Large intestine (tissue), 3 donors: ENCODE data around the gene WASL. TPM values are rescaled to one million over a fixed set of nuclear protein-coding genes. Genes with fewer than 3 reads are reported as not detected.

Experiments used
- DNase-seq, 2 donors: peaks; one replicate each; pipeline versions ENCODE4 v3.0.0 to v3.0.0-alpha.2; 2013
- H3K27ac ChIP-seq: one replicate; pipeline ENCODE4 v1.5.1; 2013; ENCODE audit warnings: low read length
- H3K27me3 ChIP-seq: 2 replicates; pipeline ENCODE4 v1.6.1; 2013; ENCODE audit warnings: low read length; ENCODE audit not compliant: control insufficient read depth, insufficient read depth
- H3K36me3 ChIP-seq: 2 replicates; pipeline ENCODE4 v1.6.1; 2013; ENCODE audit warnings: low read length; ENCODE audit not compliant: control insufficient read depth, insufficient read depth
- H3K4me1 ChIP-seq: one replicate; pipeline ENCODE4 v1.6.1; 2013; ENCODE audit warnings: low read length; ENCODE audit not compliant: control insufficient read depth, insufficient read depth
- H3K4me3 ChIP-seq: one replicate; pipeline ENCODE4 v1.5.1; 2013; ENCODE audit warnings: low read length
- H3K9me3 ChIP-seq: one replicate; pipeline ENCODE4 v1.6.1; 2013; ENCODE audit warnings: mild to moderate bottlenecking, low read depth, low read length, moderate library complexity; ENCODE audit not compliant: control insufficient read depth
- WGBS: methylation state at CpG from one replicate; pipeline ENCODE4 v1.1.5; 2013; ENCODE audit warnings: low lambda C conversion rate; ENCODE audit not compliant: insufficient coverage; 5-methylcytosine and 5-hydroxymethylcytosine counted together
- polyA plus RNA-seq: library from polyadenylated mRNA; unstranded; fragments of 120-200 nt; gene quantifications from one replicate; pipeline ENCODE4 v1.2.1, GENCODE V29; 2013

Gene WASL
- polyA plus RNA-seq, 1 donor = 60.7 TPM

- 100% methylated on average over 2 of the region's 6 CpGs for WGBS
- no peak for DNase-seq
Measured at GRCh38 chr7:123653162-123653561, 95.6 kb downstream of the WASL start.

GRCh38 chr7:123652406-123652805, 96.4 kb downstream of the WASL start:
- H3K27me3 ChIP-seq = no peaks in the 10 kb centered on the region
- H3K9me3 ChIP-seq = no peaks in the 10 kb centered on the region
- H3K4me3 ChIP-seq = no peak overlapping the region
- no peak for DNase-seq
- H3K27ac ChIP-seq = no peak overlapping the region
- H3K36me3 ChIP-seq = no peaks in the 10 kb centered on the region
- no peaks in the 10 kb centered on the region for H3K4me1 ChIP-seq
- 100% methylated on average over 1 of the region's 1 CpG for WGBS

More at GRCh38 chr7:123653162-123653561, 95.6 kb downstream of the WASL start:
- no peak overlapping the region for H3K27ac ChIP-seq
- H3K36me3 ChIP-seq = no peaks in the 10 kb centered on the region
- no peaks in the 10 kb centered on the region for H3K9me3 ChIP-seq
- H3K4me1 ChIP-seq = no peaks in the 10 kb centered on the region
- H3K27me3 ChIP-seq = no peaks in the 10 kb centered on the region
- no peak overlapping the region for H3K4me3 ChIP-seq

DNA sequence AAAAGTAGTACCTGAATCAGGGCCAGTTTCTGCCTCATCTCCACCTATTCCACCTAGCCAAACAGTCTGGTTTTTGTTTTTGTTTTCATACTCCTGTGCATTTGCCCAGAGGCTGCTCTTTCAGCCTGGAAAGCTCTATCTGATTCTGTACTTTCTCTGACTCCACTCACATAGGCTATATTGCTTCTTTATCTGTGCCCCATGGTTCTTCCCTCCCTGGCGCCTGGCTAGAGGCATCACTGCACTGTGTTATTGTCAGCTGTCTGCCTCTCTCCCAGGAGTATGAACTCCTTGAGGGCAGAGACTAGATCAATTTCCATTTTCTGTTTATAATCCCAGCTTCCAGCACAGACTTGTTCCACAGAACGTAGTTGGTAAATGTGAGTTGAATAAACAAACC, 98.2 kb downstream of the WASL start:
- 56% methylated on average over 1 of the region's 2 CpGs for WGBS
- no peaks in the 10 kb centered on the region for H3K4me1 ChIP-seq

GRCh38 chr7:123649964-123650363, 98.8 kb downstream of the WASL start:
- WGBS = 100% methylated on average over 1 of the region's 2 CpGs
- Histone ChIP-seq H3K4me3 (no peak overlapping the region), H3K36me3 (no peaks in the 10 kb centered on the region), H3K9me3 (no peaks in the 10 kb centered on the region), H3K27me3 (no peaks in the 10 kb centered on the region), H3K4me1 (no peaks in the 10 kb centered on the region), H3K27ac (no peak overlapping the region)
- DNase-seq = no peak

More for the DNA sequence above, 98.2 kb downstream of the WASL start:
- DNase-seq = no peak
- Histone ChIP-seq H3K27ac (no peak overlapping the region), H3K9me3 (no peaks in the 10 kb centered on the region), H3K4me3 (no peak overlapping the region), H3K36me3 (no peaks in the 10 kb centered on the region), H3K27me3 (no peaks in the 10 kb centered on the region)

DNA sequence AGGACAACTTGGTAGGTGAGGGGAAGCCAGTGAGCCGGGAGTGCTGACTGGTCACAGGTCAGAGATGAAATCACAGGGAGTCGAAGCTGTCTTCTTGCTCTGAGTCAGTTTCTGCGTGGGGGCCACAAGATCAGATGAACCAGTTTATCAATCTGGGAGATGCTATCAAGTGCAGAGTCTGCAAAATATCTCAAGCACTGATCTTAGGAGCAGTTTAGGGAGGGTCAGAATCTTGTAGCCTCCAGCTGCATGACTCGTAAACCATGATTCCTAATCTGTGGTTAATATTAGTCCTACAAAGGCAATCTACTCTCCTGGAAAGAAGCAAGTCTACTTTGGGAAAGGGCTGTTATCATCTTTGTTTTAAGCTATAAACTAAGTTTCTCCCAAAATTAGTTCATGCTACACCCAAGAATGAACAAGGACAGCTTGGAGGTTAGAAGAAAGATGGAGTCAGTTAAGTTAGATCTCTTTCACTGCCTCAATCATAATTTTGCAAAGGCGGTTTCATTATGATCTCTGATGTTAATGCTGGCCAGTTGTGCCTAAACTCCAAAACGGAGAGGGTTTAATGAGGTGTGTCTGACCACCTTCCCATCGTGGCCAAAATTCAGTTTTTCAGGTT, 101.6 kb downstream of the WASL start:
- Histone ChIP-seq H3K27ac (no peak overlapping the region), H3K4me1 (peaks cover 12% of the 10 kb centered on the region), H3K4me3 (no peak overlapping the region), H3K36me3 (no peaks in the 10 kb centered on the region), H3K9me3 (no peaks in the 10 kb centered on the region), H3K27me3 (no peaks in the 10 kb centered on the region)
- DNase-seq = no peak
- 100% methylated on average over 2 of the region's 7 CpGs for WGBS

- 100% methylated on average over 1 of the region's 3 CpGs for WGBS
- Histone ChIP-seq H3K27me3 (no peaks in the 10 kb centered on the region), H3K4me1 (peaks cover 12% of the 10 kb centered on the region), H3K9me3 (no peaks in the 10 kb centered on the region), H3K36me3 (no peaks in the 10 kb centered on the region), H3K4me3 (no peak overlapping the region), H3K27ac (no peak overlapping the region)
- DNase-seq = no peak
Measured at GRCh38 chr7:123645516-123645915, 103.3 kb downstream of the WASL start.

DNA sequence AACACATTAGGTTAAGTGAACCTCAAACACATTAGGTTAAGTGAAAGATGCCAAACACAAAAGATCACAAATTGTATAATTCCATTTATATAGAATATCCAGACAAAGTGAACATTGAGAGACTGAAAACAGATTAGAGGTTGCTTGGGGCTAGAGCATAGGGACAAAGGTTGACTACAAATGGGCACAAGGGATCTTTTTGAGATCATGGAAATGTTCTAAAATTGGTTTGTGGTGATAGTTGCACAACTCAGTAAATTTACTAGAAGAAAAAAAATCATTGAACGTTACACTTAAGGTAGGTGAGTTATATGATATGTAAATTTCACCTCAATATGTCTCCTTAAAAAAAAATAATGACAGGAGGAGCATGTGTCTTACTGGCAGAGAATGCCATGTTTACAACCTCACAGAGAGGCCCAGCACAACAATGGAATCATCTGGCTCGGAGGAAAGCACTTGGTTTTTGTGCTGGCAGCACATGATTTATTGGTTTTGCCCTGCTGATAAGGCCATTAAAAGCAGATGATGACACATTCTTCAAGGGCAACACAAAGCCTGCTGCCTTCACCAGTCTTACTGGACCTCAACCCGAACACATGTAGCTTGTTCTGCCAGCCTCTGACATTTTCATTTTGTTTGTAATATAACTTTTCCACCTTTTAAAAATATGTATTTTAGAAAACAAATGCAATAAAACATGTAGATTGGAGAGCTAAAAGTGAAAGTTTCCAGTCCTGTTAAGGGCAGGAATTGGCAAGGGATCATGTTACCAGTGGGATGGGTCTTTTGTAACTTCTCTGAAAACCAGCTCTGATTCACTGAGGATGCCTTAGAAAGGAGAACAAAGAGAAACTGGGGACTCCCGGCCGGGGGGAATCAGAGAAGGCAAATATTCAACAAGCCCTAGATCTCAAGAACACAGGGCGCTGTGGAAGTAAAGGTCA, 105.0 kb downstream of the WASL start:
- H3K27ac ChIP-seq = no peak overlapping the region
- no peaks in the 10 kb centered on the region for H3K27me3 ChIP-seq
- peak; percentile 30 to 66 for DNase-seq
- H3K9me3 ChIP-seq = no peaks in the 10 kb centered on the region
- peaks cover 12% of the 10 kb centered on the region for H3K4me1 ChIP-seq
- H3K4me3 ChIP-seq = no peak overlapping the region
- WGBS = 20% methylated on average over 1 of the region's 6 CpGs
- H3K36me3 ChIP-seq = no peaks in the 10 kb centered on the region

GRCh38 chr7:123641901-123642300, 106.9 kb downstream of the WASL start:
- Histone ChIP-seq H3K9me3 (no peaks in the 10 kb centered on the region), H3K27me3 (no peaks in the 10 kb centered on the region), H3K4me3 (no peak overlapping the region), H3K27ac (no peak overlapping the region), H3K36me3 (no peaks in the 10 kb centered on the region), H3K4me1 (peaks cover 12% of the 10 kb centered on the region)
- WGBS = 100% methylated on average over 1 of the region's 5 CpGs
- no peak for DNase-seq

- no peak overlapping the region for H3K27ac ChIP-seq
- H3K4me1 ChIP-seq = peaks cover 12% of the 10 kb centered on the region
- no peak overlapping the region for H3K4me3 ChIP-seq
- no peaks in the 10 kb centered on the region for H3K27me3 ChIP-seq
- no peaks in the 10 kb centered on the region for H3K36me3 ChIP-seq
- DNase-seq = no peak
- H3K9me3 ChIP-seq = no peaks in the 10 kb centered on the region
Measured at GRCh38 chr7:123640583-123640982, 108.2 kb downstream of the WASL start.

- peaks cover 12% of the 10 kb centered on the region for H3K4me1 ChIP-seq
- H3K4me3 ChIP-seq = no peak overlapping the region
- no peaks in the 10 kb centered on the region for H3K36me3 ChIP-seq
- DNase-seq = no peak
- H3K9me3 ChIP-seq = no peaks in the 10 kb centered on the region
- no peaks in the 10 kb centered on the region for H3K27me3 ChIP-seq
- no peak overlapping the region for H3K27ac ChIP-seq
- no CpG with 5 or more reads among the region's 2 CpGs for WGBS
Measured at GRCh38 chr7:123639631-123640030, 109.2 kb downstream of the WASL start.
